Suppressor macrophage treated with lipopolysaccharide for 4 hours (primary cell): ENCODE data around the gene MED12L.
A peak's percentile ranks its signal among the peaks of the same experiment; 100 is the strongest.

Experiments
- DNase-seq: peaks from one replicate; pipeline ENCODE4 v3.0.0-alpha.2; 2020

The MED12L gene

DNA sequence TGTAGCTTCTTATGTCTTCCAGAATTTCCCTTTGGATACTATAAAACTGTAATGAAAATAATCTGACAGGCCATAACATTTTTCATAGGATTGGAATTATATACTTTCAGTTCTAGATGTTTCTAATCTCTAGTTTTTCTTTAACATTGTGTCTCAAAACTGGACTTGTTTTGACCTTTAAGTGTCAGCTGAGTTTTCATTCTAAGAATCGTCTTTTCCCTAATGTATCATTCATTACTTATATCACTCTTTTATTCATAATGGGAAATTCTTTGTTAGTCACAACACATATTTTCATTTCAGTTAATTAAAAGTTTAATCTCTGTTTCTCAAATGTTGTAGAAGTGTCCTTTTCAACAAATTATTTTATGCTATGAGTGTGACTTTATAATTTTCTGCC is 105.6 kb downstream of the MED12L start:
- DNase-seq, result no peak

- no peak for DNase-seq
Measured at GRCh38 chr3:151192545-151192944, 107.1 kb downstream of the MED12L start.

- DNase-seq, result no peak
Measured at GRCh38 chr3:151195826-151196225, 110.4 kb downstream of the MED12L start.

DNA sequence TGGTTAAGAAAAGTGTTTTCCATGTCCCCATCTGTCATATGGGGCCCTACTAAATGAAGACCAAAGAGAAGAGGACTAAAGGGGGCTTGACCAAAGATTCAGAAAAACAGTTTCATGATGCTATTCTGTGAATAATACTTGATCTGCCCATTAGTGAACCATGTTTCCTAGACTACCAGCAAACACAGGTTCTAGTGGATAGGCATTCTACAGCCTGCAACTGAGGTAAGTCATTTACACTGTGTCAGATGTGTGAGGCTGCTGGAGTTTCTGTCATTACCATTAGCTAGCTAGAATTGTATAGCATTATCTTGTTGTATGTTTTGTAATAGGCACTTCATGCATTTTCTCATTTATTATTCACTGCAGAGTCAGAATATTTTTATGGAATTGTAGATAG is 111.0 kb downstream of the MED12L start:
- no peak for DNase-seq

DNA sequence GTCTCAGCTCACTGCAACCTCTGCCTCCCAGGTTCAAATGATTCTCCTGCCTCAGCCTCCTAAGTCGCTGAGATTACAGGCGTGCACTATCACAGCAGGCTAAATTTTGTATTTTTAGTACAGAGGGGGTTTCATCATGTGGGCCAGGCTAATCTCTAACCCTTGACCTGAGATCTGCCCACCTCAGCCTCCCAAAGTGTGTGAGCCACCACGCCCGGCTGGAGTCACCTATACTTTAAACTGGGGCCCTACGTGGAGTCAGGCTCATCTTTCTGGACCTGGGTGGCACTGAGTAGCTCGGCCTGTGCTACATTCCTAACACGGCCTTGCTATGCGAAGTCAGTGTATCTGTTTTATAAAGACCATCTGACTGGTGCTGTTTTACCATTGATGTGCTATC is 111.8 kb downstream of the MED12L start:
- DNase-seq, result no peak

DNA sequence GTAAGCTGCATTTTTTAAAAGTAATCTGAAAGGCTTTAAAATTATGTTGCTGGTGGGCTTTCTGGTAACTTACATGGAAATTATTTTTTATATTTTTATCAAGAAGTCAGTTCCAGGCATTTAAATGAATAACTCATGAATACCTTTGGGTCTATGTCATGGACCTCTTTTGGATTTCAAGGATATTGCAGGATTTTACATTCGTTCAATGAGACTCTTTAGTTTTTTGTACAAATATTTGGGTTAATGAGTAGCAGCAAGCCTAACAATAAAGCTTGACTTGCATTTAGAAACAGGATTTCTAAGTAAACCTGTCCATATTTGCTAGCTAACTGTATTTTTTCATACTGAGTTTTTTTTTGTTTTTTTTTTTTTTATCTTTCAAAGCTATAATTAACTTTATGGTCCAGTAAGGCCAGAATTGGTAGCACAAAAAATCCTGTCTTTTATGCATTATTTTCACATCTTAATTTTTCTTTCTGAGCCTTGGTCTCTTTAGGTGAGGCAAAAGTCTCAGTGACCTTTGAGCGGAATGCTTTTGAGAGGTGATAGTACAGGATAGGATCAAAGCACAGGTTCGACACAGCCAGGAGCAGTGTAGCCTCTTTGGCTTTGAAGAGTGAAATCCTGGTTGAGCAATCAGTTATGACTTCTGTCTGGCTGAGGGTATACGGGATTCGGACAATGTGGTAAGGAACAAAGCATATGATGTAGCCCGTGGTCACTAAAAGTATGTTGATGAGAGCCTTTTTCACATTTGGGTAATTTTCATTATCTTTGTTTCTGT is 112.7 kb downstream of the MED12L start:
- DNase-seq, result no peak

- DNase-seq, result no peak
Measured at GRCh38 chr3:151198849-151199248, 113.4 kb downstream of the MED12L start.

DNA sequence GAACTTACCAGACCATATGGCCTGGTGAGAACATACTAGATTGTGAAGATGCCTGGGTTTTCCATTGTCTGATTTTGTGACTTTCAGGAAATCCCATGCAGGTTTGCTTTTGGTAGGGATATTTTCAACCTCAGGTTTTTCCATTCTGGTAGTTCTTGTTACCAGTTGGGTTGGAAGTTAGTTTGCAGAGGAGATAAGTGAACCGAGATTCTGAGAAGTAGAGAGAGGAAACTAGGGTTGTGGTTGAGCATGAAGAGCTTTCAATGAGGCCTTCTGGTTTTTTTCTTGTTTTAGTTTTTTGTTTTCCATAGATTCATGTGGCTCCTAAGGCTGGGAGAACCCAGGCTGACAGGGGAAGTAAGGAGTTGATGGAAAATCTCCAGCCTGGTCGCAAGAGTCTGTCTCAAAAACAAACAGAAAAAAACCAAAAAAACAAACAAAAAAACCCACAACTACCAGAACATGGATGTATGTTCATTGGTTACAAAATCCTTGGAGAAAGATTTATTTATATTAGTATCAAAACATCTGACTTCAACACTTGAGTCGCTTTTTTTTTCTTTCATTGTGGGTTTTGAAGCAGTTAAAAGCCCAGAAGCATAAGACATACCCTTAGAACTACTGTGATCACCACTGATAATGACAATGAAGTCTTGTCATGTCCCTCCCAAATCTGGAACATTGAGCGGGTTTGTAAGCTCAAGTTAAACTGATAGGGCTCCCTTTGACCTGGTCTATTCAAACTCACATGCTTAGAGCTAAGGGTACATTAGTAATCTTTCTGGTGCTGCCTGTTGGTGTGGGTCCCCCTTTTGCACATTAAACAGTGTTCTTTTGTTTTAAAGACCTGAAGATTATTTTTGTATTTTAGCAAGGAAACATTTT is 114.3 kb downstream of the MED12L start:
- DNase-seq, result no peak

DNA sequence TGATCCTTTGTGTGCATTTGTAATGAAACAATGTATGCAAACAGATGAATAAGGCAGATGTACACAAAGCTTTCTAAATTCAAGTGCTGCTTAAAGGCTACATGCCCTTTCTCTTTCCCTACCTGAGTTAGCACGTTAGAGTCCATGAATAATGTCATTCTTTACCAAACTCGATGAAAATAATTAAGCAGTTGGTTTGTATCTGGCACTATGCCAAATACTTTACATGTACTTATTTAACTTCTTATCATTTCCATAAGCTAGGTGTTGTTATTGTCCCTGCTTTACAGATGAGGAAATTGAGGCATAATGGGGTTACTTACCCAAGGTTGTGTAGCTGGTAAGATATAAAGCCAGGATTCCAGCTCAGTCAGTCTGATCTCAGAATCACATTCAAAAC is 115.1 kb downstream of the MED12L start:
- DNase-seq, result no peak

DNA sequence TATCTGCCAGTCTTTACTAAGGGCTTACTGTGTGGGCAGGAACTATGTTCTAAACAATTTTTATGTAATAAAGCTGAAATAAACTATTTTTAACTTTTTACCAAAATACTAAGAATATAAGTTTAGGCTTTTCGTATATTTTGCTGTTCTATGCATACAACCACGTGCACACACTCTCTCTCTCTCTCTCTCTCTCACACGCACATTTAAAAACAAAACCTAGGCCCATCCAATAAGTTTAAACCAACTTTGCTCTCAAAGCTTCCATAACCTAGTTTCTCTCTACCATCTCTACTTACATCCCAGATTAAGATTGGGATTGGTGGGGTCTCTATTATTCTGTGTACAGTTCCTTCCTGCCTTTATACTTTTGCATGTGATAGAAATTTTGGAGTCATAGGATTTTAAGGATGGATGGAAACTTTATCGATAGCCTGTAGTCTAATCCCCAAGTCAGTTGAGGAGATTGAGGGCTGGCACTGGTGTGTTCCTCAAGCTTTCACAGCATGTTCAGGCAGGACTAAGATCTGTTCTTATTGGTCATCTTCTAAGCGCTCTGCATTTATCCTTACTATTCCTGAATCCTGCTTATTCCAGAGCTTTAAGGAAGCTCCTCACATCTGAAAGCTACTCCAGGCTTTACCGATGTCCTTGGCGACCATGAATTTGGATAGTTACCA is 115.7 kb downstream of the MED12L start:
- DNase-seq, result no peak

GRCh38 chr3:151203051-151203420 is 117.6 kb downstream of the MED12L start, which contains the start of gene GPR171:
GPR171 (minus strand) TSS chr3:151203216; CDS start chr3:151199386, 3,830 bp downstream.
- no peak for DNase-seq

DNA sequence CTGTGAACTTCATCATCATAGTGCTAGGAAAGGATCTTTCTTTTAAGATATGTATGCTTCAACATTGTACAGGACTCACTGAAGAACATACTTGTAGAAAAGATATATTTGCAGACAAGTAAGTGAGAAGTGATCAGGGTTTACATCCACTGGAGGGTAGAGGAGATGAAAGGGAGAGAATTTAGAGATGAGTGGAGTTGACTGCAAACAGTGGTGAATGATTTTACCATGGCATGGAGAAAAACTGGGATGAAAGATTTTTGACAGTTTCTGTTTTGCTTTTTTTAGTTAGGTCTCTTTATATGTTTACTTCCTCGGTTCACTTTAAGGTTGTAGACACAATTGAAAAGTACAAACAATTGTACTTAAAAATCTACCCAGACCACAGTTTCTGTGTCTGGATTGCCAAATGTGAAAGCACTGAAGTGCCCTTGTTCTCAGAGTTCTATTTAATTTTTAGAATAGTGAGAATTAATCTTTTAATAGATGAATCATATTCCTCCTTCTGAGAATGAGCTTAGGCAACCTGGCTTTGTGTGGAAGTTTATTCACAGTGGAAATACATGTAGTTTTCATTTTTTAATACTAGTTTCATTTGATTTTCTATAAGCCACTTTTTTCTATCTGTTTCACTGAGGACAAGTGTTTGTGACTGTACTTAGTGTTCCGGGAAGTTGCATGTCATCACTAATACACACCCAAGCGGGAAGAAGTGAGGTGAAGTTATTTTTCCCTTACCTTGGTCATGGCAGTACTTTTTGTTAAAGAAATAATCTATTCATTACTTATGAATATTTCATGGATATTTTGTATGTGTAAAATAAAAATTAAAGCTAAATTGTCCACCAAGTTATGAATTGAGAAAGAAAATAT is 119.3 kb downstream of the MED12L start:
- no peak for DNase-seq

DNA sequence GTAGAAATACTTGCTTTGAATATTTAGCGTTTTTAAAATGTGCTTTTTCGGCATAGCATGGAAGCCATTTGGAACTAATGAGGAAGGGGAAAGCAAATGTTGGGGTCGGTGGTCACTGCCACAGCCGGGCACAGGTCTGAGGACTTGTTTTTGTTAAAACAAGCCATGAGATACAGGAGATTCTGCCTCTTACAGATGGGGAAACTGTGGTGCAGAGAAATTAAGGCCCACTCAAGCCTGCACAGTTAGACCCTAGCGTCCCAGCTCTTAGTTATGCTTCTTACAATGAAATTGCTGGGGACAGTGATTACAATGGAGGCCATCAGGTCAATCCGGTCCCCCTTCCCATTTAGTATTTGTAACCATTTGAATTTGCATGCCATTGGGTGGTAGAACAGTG is 120.0 kb downstream of the MED12L start:
- DNase-seq, result no peak

- DNase-seq, result no peak
Measured at GRCh38 chr3:151206201-151206600, 120.7 kb downstream of the MED12L start.

- DNase-seq, result no peak
Measured at GRCh38 chr3:151209654-151210053, 124.2 kb downstream of the MED12L start.

GRCh38 chr3:151210676-151211381 is 125.4 kb downstream of the MED12L start:
- DNase-seq, result peak; percentile 60

- DNase-seq, result peak; percentile 23
Measured at GRCh38 chr3:151213151-151213550, 127.7 kb downstream of the MED12L start.

- no peak for DNase-seq
Measured at GRCh38 chr3:151213881-151214280, 128.4 kb downstream of the MED12L start.

GRCh38 chr3:151214459-151214858 is 129.0 kb downstream of the MED12L start:
- no peak for DNase-seq

DNA sequence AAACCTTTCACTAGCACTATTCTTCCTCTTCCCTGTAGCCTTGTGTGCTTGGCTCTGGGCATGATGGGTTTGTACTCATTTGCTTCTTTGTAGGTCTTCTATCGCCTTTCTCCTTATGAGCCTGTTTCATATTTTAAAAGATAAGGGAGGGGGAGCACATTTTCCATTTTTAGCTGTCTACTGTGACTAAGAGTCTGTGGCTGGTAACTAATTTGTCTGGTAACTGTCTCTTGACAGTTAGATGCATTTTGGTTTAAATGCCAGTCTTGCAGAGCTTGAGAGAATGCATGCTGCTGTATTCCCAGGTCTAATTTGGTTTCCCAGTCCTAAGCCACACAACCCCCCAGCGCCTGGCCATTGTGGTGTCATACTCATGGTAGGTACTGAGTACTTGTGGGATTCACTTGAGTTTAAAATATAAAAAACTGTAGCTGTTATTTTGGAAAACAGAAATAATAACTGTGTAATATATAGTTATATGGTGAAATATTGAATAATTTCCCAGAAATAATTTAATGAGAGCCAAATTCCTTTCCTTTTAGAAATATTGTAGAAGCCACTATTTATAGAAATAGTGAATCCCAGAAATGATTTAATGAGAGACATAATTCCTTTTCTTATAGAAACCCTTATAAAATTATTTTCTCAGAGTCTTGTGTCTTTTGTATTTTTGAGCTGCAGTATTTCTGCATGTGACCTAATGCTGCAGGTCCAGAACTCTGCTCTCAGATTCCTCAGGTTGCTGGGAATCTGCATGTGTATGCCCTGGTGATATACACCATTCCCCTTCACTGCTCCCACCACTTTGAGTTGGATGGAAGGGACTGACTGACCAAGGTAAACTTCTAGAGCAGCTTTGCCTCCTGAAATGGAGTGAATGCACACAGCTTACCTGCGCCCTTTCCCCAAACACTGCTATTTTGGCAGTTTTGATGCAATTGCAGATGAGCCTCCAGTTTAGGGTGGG is 131.5 kb downstream of the MED12L start:
- no peak for DNase-seq

- DNase-seq, result no peak
Measured at GRCh38 chr3:151218136-151218535, 132.7 kb downstream of the MED12L start.
